ENCODE results near the gene PTS. TPM values are rescaled to one million over a fixed set of nuclear protein-coding genes. Genes with fewer than 3 reads are reported as not detected.
"Not testable (repeated sequence)": the region's sequence is repeated elsewhere in the genome, so short reads cannot be mapped to it uniquely, and the experiment has no call there.

PTS gene
- total RNA-seq = 10 to 100 TPM; 18.0 to 18.9 TPM

GRCh38 chr11:112226062-112226830, at the start of gene PTS:
Gene PTS, plus strand, starts transcription at chr11:112226428. Its CDS starts 16 bp downstream, at chr11:112226444.
- ATAC-seq (peak; percentile 97), DNase-seq (peak; percentile 90)
- CTCF ChIA-PET = interaction anchor here (15.8 kb wide), 1 partner anchor 55 kb away, joined by 373 read pairs; no protein-coding TSS in a partner anchor
- Mint-ChIP-seq H3K36me3 (peaks cover 23% of the 10 kb centered on the region), H3K4me1 (peaks cover 30% of the 10 kb centered on the region), H3K27ac (peak within 1 kb of the TSS; percentile 96), H3K9me3 (ENCODE audit: low read depth) (no peaks in the 10 kb centered on the region), H3K27me3 (peaks cover 2% of the 10 kb centered on the region), H3K4me3 (peak within 1 kb of the TSS; percentile 82)

- Mint-ChIP-seq H3K27ac (no peak overlapping the region), H3K36me3 (no peaks in the 10 kb centered on the region), H3K27me3 (peaks cover 46% of the 10 kb centered on the region), H3K4me1 (peaks cover 19% of the 10 kb centered on the region), H3K4me3 (no peak overlapping the region), H3K9me3 (ENCODE audit: low read depth) (no peaks in the 10 kb centered on the region)
- ATAC-seq = no peak
- CTCF ChIA-PET = interaction anchor here (1.4 kb wide), 1 partner anchor 113 kb away, joined by 3 read pairs; no protein-coding TSS in a partner anchor
- DNase-seq = no peak
These were observed 48.6 kb upstream of the PTS start for GRCh38 chr11:112177589-112177988.

- CTCF ChIA-PET = interaction anchor here (0.7 kb wide), 1 partner anchor 65 kb away, joined by 3 read pairs; no protein-coding TSS in a partner anchor
- no peaks in the 10 kb centered on the region for H3K36me3 Mint-ChIP-seq
These were observed 47.8 kb upstream of the PTS start for GRCh38 chr11:112178428-112178827.

GRCh38 chr11:112178936-112179335, 47.3 kb upstream of the PTS start:
- H3K27me3 Mint-ChIP-seq = peaks cover 51% of the 10 kb centered on the region
- CTCF ChIA-PET = no interaction called here
- DNase-seq (no peak), ATAC-seq (no peak)
- H3K9me3 Mint-ChIP-seq (ENCODE audit: low read depth) = no peaks in the 10 kb centered on the region
- H3K4me3 Mint-ChIP-seq = no peak overlapping the region
- H3K4me1 Mint-ChIP-seq = peaks cover 19% of the 10 kb centered on the region
- no peaks in the 10 kb centered on the region for H3K36me3 Mint-ChIP-seq
- H3K27ac Mint-ChIP-seq = no peak overlapping the region

More at GRCh38 chr11:112178428-112178827, 47.8 kb upstream of the PTS start:
- H3K4me3 Mint-ChIP-seq = no peak overlapping the region
- peaks cover 19% of the 10 kb centered on the region for H3K4me1 Mint-ChIP-seq
- DNase-seq (no peak), ATAC-seq (no peak)
- H3K27ac Mint-ChIP-seq = no peak overlapping the region
- no peaks in the 10 kb centered on the region for H3K9me3 Mint-ChIP-seq (ENCODE audit: low read depth)
- H3K27me3 Mint-ChIP-seq = peaks cover 49% of the 10 kb centered on the region

- ATAC-seq (no peak), DNase-seq (no peak)
- Mint-ChIP-seq H3K4me1 (peaks cover 18% of the 10 kb centered on the region), H3K27ac (no peak overlapping the region), H3K4me3 (no peak overlapping the region), H3K27me3 (peaks cover 48% of the 10 kb centered on the region), H3K36me3 (no peaks in the 10 kb centered on the region), H3K9me3 (ENCODE audit: low read depth) (no peaks in the 10 kb centered on the region)
- CTCF ChIA-PET = no interaction called here
These were observed 46.6 kb upstream of the PTS start for GRCh38 chr11:112179601-112180000.

- Mint-ChIP-seq H3K36me3 (no peaks in the 10 kb centered on the region), H3K4me3 (no peak overlapping the region), H3K4me1 (peaks cover 8% of the 10 kb centered on the region), H3K9me3 (ENCODE audit: low read depth) (no peaks in the 10 kb centered on the region), H3K27ac (no peak overlapping the region), H3K27me3 (peaks cover 33% of the 10 kb centered on the region)
- DNase-seq (no peak), ATAC-seq (no peak)
- CTCF ChIA-PET = no interaction called here
These were observed 43.4 kb upstream of the PTS start for GRCh38 chr11:112182867-112183266.

- Mint-ChIP-seq H3K4me1 (no peaks in the 10 kb centered on the region), H3K36me3 (no peaks in the 10 kb centered on the region), H3K4me3 (no peak overlapping the region), H3K27me3 (peaks cover 20% of the 10 kb centered on the region), H3K9me3 (ENCODE audit: low read depth) (no peaks in the 10 kb centered on the region), H3K27ac (no peak overlapping the region)
- CTCF ChIA-PET = no interaction called here
- ATAC-seq = no peak
- DNase-seq = no peak
These were observed 40.3 kb upstream of the PTS start for GRCh38 chr11:112185883-112186282.

- DNase-seq = no peak
- no peak overlapping the region for H3K4me3 Mint-ChIP-seq
- CTCF ChIA-PET = no interaction called here
- no peaks in the 10 kb centered on the region for H3K9me3 Mint-ChIP-seq (ENCODE audit: low read depth)
- H3K4me1 Mint-ChIP-seq = no peaks in the 10 kb centered on the region
- ATAC-seq = no peak
- no peak overlapping the region for H3K27ac Mint-ChIP-seq
- no peaks in the 10 kb centered on the region for H3K36me3 Mint-ChIP-seq
- H3K27me3 Mint-ChIP-seq = peaks cover 20% of the 10 kb centered on the region
These were observed 39.9 kb upstream of the PTS start for GRCh38 chr11:112186304-112186703.

GRCh38 chr11:112195113-112195512, 31.1 kb upstream of the PTS start:
- ATAC-seq; H3K36me3 Mint-ChIP-seq; H3K27ac Mint-ChIP-seq; H3K4me1 Mint-ChIP-seq; CTCF ChIA-PET; DNase-seq; H3K4me3 Mint-ChIP-seq; H3K9me3 Mint-ChIP-seq (ENCODE audit: low read depth): not testable (repeated sequence)
- peaks cover 11% of the 10 kb centered on the region for H3K27me3 Mint-ChIP-seq

GRCh38 chr11:112195951-112196351, 30.3 kb upstream of the PTS start:
- CTCF ChIA-PET = no interaction called here
- DNase-seq (no peak), ATAC-seq (no peak)
- H3K36me3 Mint-ChIP-seq = no peaks in the 10 kb centered on the region
- H3K4me3 Mint-ChIP-seq = no peak overlapping the region
- H3K27me3 Mint-ChIP-seq = peaks cover 11% of the 10 kb centered on the region
- H3K9me3 Mint-ChIP-seq (ENCODE audit: low read depth) = no peaks in the 10 kb centered on the region
- no peaks in the 10 kb centered on the region for H3K4me1 Mint-ChIP-seq
- no peak overlapping the region for H3K27ac Mint-ChIP-seq

- CTCF ChIA-PET = interaction anchor here (0.5 kb wide), 1 partner anchor 65 kb away, joined by 5 read pairs; no protein-coding TSS in a partner anchor
- DNase-seq = no peak
- H3K36me3 Mint-ChIP-seq = no peaks in the 10 kb centered on the region
- no peak for ATAC-seq
- no peak overlapping the region for H3K27ac Mint-ChIP-seq
- H3K27me3 Mint-ChIP-seq = peaks cover 11% of the 10 kb centered on the region
- no peaks in the 10 kb centered on the region for H3K4me1 Mint-ChIP-seq
- H3K9me3 Mint-ChIP-seq (ENCODE audit: low read depth) = no peaks in the 10 kb centered on the region
- H3K4me3 Mint-ChIP-seq = no peak overlapping the region
These were observed 29.6 kb upstream of the PTS start for GRCh38 chr11:112196519-112197087.

GRCh38 chr11:112199101-112199500, 27.1 kb upstream of the PTS start:
- not testable (repeated sequence) for ATAC-seq; H3K27me3 Mint-ChIP-seq; H3K36me3 Mint-ChIP-seq; H3K9me3 Mint-ChIP-seq (ENCODE audit: low read depth); DNase-seq; H3K27ac Mint-ChIP-seq; H3K4me3 Mint-ChIP-seq; H3K4me1 Mint-ChIP-seq
- CTCF ChIA-PET = interaction anchor here (0.6 kb wide), 1 partner anchor 9 kb away, joined by 3 read pairs; no protein-coding TSS in a partner anchor

- Mint-ChIP-seq H3K27me3 (peaks cover 8% of the 10 kb centered on the region), H3K9me3 (ENCODE audit: low read depth) (no peaks in the 10 kb centered on the region), H3K4me3 (no peak overlapping the region), H3K27ac (no peak overlapping the region), H3K36me3 (no peaks in the 10 kb centered on the region), H3K4me1 (no peaks in the 10 kb centered on the region)
- no peak for ATAC-seq
- CTCF ChIA-PET = interaction anchor here (1.1 kb wide), 1 partner anchor 79 kb away, joined by 4 read pairs; no protein-coding TSS in a partner anchor
- no peak for DNase-seq
These were observed 26.0 kb upstream of the PTS start for GRCh38 chr11:112200252-112200651.

- Mint-ChIP-seq H3K4me3 (no peak overlapping the region), H3K27ac (no peak overlapping the region), H3K4me1 (no peaks in the 10 kb centered on the region), H3K36me3 (no peaks in the 10 kb centered on the region), H3K9me3 (ENCODE audit: low read depth) (no peaks in the 10 kb centered on the region), H3K27me3 (peaks cover 15% of the 10 kb centered on the region)
- CTCF ChIA-PET = interaction anchor here (1.3 kb wide), 1 partner anchor 13 kb away, joined by 5 read pairs; no protein-coding TSS in a partner anchor
- no peak for ATAC-seq
- DNase-seq = no peak
These were observed 20.2 kb upstream of the PTS start for GRCh38 chr11:112206071-112206470.
